ENCODE data around the gene DDX3X. TPM values are rescaled to one million over a fixed set of nuclear protein-coding genes. Genes with fewer than 3 reads are reported as not detected.

The DDX3X gene
- total and polyA plus RNA-seq, 9 of the 15 experiments (the other 6 are each of a cell fraction or from before 2014, with no cell fraction given) = 51.3 to 232 (median 138) TPM

- ATAC-seq = no peak
- in situ Hi-C loops (cut with MboI) (no loop called here), intact Hi-C loops (cut with micrococcal nuclease) (no loop called here)
- BruUV-seq (replicated peaks) = no TSS peak
- WGBS (ENCODE audit: insufficient coverage, low coverage, missing lambda C conversion rate) = 88% methylated on average over 9 of the region's 9 CpGs
- no peak overlapping the region for H3K4me2 ChIP-seq (ENCODE audit: insufficient read depth, low read length)
- no peak for DNase-seq (ENCODE audit: extremely low read depth in 1 of 4, low spot score in 3 of 4)
- no peaks in the 10 kb centered on the region; a peak in 1 of 5 replicates for H3K4me1 ChIP-seq (replicated peaks in 1 of 2; ENCODE audit: control insufficient read depth in 2 of 2, insufficient read depth in 2 of 2, low read length in 2 of 2)
- peaks cover 33% of the 10 kb centered on the region for H4K20me1 ChIP-seq (replicated peaks; ENCODE audit: control insufficient read depth, insufficient read depth, low read length)
- H3K9me1 ChIP-seq (ENCODE audit: control insufficient read depth, insufficient read depth, low read length) = no peaks in the 10 kb centered on the region
- POLR2A ChIA-PET = interaction anchor here (0.9 kb wide), 1 partner anchor 816 kb away, joined by 4 read pairs; no protein-coding TSS in a partner anchor
- no peak overlapping the region for H3K27ac ChIP-seq (ENCODE audit: extremely low read depth, low read depth, low read length)
- no peaks in the 10 kb centered on the region for H3K9me3 ChIP-seq (replicated peaks; ENCODE audit: control insufficient read depth, insufficient read depth, low read depth, low read length)
- no peak for FAIRE-seq
- H3K4me3 ChIP-seq = no peak overlapping the region
- H2AFZ ChIP-seq (ENCODE audit: low read depth, low read length) = no peak overlapping the region
- no peaks in the 10 kb centered on the region for H3K27me3 ChIP-seq (ENCODE audit: control insufficient read depth in 2 of 2, insufficient read depth in 2 of 2, low read length in 2 of 2)
- peaks cover 97% of the 10 kb centered on the region for H3K36me3 ChIP-seq (ENCODE audit: control insufficient read depth, insufficient read depth, low read length)
- CTCF ChIA-PET (ENCODE audit: low intra/inter-chr PET ratio) = no interaction called here
- H3K9ac ChIP-seq (ENCODE audit: insufficient read depth in 1 of 2, low read depth in 2 of 2, low read length in 2 of 2) = no peak overlapping the region
- H3K79me2 ChIP-seq (ENCODE audit: control insufficient read depth, insufficient read depth, low read length) = peaks cover 44% of the 10 kb centered on the region
- TF ChIP-seq PURB (CRISPR knock-in tag; IDR thresholded peaks at IDR 0.05; ENCODE audit: low read depth) (no peak), GABPB1 (CRISPR knock-in tag; IDR thresholded peaks at IDR 0.05) (no peak), EP400 (IDR thresholded peaks at IDR 0.05) (no peak), ZBTB43 (CRISPR knock-in tag; IDR thresholded peaks at IDR 0.05) (no peak), ZNF507 (tag; conservative IDR thresholded peaks at IDR 0.05) (no peak), MBD1 (CRISPR knock-in tag; IDR thresholded peaks at IDR 0.05) (no peak), ZNF79 (CRISPR knock-in tag; IDR thresholded peaks at IDR 0.05; ENCODE audit: low read depth) (no peak), HMGXB4 (CRISPR knock-in tag; IDR thresholded peaks at IDR 0.05) (no peak), SRSF3 (IDR thresholded peaks at IDR 0.05; ENCODE audit: insufficient read depth, low read length) (no peak)
- TF ChIP-seq, protein P1, sequence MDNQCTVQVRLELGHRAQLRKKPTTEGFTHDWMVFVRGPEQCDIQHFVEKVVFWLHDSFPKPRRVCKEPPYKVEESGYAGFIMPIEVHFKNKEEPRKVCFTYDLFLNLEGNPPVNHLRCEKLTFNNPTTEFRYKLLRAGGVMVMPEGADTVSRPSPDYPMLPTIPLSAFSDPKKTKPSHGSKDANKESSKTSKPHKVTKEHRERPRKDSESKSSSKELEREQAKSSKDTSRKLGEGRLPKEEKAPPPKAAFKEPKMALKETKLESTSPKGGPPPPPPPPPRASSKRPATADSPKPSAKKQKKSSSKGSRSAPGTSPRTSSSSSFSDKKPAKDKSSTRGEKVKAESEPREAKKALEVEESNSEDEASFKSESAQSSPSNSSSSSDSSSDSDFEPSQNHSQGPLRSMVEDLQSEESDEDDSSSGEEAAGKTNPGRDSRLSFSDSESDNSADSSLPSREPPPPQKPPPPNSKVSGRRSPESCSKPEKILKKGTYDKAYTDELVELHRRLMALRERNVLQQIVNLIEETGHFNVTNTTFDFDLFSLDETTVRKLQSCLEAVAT (IDR thresholded peaks at IDR 0.05) = no peak
- TF ChIP-seq, protein P2, sequence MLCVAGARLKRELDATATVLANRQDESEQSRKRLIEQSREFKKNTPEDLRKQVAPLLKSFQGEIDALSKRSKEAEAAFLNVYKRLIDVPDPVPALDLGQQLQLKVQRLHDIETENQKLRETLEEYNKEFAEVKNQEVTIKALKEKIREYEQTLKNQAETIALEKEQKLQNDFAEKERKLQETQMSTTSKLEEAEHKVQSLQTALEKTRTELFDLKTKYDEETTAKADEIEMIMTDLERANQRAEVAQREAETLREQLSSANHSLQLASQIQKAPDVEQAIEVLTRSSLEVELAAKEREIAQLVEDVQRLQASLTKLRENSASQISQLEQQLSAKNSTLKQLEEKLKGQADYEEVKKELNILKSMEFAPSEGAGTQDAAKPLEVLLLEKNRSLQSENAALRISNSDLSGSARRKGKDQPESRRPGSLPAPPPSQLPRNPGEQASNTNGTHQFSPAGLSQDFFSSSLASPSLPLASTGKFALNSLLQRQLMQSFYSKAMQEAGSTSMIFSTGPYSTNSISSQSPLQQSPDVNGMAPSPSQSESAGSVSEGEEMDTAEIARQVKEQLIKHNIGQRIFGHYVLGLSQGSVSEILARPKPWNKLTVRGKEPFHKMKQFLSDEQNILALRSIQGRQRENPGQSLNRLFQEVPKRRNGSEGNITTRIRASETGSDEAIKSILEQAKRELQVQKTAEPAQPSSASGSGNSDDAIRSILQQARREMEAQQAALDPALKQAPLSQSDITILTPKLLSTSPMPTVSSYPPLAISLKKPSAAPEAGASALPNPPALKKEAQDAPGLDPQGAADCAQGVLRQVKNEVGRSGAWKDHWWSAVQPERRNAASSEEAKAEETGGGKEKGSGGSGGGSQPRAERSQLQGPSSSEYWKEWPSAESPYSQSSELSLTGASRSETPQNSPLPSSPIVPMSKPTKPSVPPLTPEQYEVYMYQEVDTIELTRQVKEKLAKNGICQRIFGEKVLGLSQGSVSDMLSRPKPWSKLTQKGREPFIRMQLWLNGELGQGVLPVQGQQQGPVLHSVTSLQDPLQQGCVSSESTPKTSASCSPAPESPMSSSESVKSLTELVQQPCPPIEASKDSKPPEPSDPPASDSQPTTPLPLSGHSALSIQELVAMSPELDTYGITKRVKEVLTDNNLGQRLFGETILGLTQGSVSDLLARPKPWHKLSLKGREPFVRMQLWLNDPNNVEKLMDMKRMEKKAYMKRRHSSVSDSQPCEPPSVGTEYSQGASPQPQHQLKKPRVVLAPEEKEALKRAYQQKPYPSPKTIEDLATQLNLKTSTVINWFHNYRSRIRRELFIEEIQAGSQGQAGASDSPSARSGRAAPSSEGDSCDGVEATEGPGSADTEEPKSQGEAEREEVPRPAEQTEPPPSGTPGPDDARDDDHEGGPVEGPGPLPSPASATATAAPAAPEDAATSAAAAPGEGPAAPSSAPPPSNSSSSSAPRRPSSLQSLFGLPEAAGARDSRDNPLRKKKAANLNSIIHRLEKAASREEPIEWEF (CRISPR knock-in tag; IDR thresholded peaks at IDR 0.05) = no peak
These were observed 10.1 kb downstream of the DDX3X start for GRCh38 chrX:41344053-41344452.
